ENCODE results near the gene CHST7.

CHST7 gene

GRCh38 chrX:46610070-46610658 is 36.6 kb downstream of the CHST7 start:
- DNase-seq (ENCODE audit: low spot score) = no peak

GRCh38 chrX:46611658-46612362 is 38.2 kb downstream of the CHST7 start:
- DNase-seq (ENCODE audit: low spot score) = no peak

GRCh38 chrX:46617906-46618305 is 44.3 kb downstream of the CHST7 start:
- no peak for DNase-seq (ENCODE audit: low spot score)

- DNase-seq (ENCODE audit: low spot score) = no peak
These were observed 45.4 kb downstream of the CHST7 start for GRCh38 chrX:46618947-46619346.

- DNase-seq (ENCODE audit: low spot score) = no peak
These were observed 46.9 kb downstream of the CHST7 start for GRCh38 chrX:46620505-46620904.

- DNase-seq (ENCODE audit: low spot score) = no peak
These were observed 48.0 kb downstream of the CHST7 start for GRCh38 chrX:46621572-46621971.

GRCh38 chrX:46624090-46624786 is 50.7 kb downstream of the CHST7 start:
- no peak for DNase-seq (ENCODE audit: low spot score)

GRCh38 chrX:46626566-46626965 is 53.0 kb downstream of the CHST7 start:
- peak; percentile 38 for DNase-seq (ENCODE audit: low spot score)

- DNase-seq (ENCODE audit: low spot score) = no peak
These were observed 53.5 kb downstream of the CHST7 start for GRCh38 chrX:46627062-46627461.

- DNase-seq (ENCODE audit: low spot score) = no peak
These were observed 54.3 kb downstream of the CHST7 start for GRCh38 chrX:46627711-46628419.

- peak; percentile 29 for DNase-seq (ENCODE audit: low spot score)
These were observed 55.2 kb downstream of the CHST7 start for GRCh38 chrX:46628460-46629371.

GRCh38 chrX:46630141-46630540 is 56.6 kb downstream of the CHST7 start:
- DNase-seq (ENCODE audit: low spot score) = no peak

- no peak for DNase-seq (ENCODE audit: low spot score)
These were observed 61.0 kb downstream of the CHST7 start for GRCh38 chrX:46634577-46634976.

- DNase-seq (ENCODE audit: low spot score) = no peak
These were observed 61.6 kb downstream of the CHST7 start for GRCh38 chrX:46635186-46635585.

- DNase-seq (ENCODE audit: low spot score) = no peak
These were observed 62.7 kb downstream of the CHST7 start for GRCh38 chrX:46636223-46636622.

GRCh38 chrX:46637938-46638337 is 64.4 kb downstream of the CHST7 start:
- no peak for DNase-seq (ENCODE audit: low spot score)

GRCh38 chrX:46642145-46642544 is 68.6 kb downstream of the CHST7 start:
- no peak for DNase-seq (ENCODE audit: low spot score)

- DNase-seq (ENCODE audit: low spot score) = no peak
These were observed 70.1 kb downstream of the CHST7 start for GRCh38 chrX:46643636-46644035.

GRCh38 chrX:46645614-46646013 is 72.0 kb downstream of the CHST7 start:
- no peak for DNase-seq (ENCODE audit: low spot score)

- DNase-seq (ENCODE audit: low spot score) = no peak
These were observed 73.7 kb downstream of the CHST7 start for GRCh38 chrX:46647251-46647650.

All from Ammon's horn (tissue), 1 donor.